NCI-H2196 (cell line): ENCODE measurements around the gene CDCA5.
"Not testable (repeated sequence)": the region's sequence is repeated elsewhere in the genome, so short reads cannot be mapped to it uniquely, and the experiment has no call there.

Source experiments
- DNase-seq: peaks from one replicate; lab custom pipeline; 2025; ENCODE audit not compliant: unreplicated experiment; lab: John Stamatoyannopoulos, UW

Gene CDCA5

DNA sequence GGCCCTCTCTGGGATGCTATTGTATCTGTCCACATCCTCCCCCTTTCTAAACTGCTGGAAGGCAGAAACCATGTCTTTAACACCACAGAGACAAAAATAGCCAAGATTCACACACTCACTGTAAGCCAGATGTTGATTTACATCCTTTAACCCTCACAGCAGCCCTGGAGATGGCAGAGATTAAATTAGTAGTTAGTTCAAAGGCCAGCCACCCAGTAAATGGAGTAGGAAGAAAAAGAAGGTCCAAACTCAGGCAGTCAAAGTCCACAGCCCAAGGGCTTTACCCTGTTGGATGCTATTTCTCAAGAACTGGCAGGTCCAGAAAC is 35.8 kb upstream of the CDCA5 start:
- no peak for DNase-seq

DNA sequence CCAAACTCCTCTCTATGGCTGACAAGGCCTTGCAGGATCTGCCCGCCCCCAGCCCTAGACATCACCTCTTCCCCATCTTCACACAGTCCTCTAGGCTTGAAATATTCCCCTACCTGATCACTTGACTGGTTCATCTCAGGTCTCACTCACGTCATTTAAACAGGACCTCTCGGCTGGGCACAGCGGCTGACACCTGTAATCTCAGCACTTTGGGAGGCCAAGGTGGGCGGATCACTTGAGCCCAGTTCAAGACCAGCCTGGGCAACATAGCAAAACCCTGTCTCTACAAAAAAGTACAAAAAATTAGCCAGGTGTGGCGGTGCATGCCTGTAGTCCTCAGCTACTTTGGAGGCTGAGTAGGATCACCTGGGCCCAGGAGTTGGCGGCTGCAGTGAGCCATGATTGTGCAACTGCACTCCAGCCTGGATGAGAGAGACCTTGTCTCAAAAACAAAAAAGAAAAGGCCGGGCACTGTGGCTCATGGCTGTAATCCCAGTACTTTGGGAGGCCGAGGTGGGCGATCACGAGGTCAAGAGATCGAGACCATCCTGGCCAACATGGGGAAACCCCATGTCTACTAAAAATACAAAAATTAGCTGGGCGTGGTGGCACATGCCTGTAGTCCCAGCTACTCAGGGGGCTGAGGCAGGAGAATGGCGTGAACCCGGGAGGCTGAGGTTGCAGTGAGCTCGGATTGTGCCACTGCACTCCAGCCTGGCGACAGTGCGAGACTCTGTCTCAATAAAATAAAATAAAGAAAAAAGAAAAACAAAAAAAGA is 35.2 kb upstream of the CDCA5 start:
- DNase-seq, result not testable (repeated sequence)

DNA sequence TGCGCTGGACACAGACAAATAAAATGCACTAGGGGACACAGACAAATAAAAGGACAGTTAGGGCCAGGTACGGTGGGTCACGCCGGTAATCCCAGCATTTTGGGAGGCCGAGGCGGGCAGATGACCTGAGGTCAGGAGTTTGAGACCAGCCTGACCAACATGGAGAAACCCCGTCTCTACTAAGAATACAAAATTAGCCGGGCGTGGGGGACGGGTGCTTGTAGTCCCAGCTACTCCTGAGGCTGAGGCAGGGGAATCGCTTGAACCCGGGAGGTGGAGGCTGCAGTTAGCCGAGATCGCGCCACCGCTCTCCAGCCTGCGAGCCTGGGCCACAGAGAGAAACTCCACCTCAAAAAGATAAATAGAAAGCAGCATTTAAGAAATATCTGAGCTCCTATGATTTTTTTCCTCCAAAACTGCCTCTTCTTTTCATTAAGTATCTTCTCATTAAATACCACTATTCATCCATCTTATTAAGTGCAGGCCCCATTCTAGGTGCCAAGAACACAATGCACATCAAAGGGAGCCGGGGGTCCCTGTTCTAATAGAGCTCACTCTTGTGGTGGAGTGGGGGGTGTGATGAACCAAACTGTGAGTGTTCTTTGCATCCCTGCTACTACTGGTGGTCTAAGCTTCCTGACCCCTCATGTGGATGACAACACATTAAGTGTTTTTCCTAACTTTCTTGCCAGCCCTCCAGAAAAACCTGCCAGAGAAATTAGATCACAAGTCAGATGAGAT is 34.4 kb upstream of the CDCA5 start:
- DNase-seq, result no peak

DNA sequence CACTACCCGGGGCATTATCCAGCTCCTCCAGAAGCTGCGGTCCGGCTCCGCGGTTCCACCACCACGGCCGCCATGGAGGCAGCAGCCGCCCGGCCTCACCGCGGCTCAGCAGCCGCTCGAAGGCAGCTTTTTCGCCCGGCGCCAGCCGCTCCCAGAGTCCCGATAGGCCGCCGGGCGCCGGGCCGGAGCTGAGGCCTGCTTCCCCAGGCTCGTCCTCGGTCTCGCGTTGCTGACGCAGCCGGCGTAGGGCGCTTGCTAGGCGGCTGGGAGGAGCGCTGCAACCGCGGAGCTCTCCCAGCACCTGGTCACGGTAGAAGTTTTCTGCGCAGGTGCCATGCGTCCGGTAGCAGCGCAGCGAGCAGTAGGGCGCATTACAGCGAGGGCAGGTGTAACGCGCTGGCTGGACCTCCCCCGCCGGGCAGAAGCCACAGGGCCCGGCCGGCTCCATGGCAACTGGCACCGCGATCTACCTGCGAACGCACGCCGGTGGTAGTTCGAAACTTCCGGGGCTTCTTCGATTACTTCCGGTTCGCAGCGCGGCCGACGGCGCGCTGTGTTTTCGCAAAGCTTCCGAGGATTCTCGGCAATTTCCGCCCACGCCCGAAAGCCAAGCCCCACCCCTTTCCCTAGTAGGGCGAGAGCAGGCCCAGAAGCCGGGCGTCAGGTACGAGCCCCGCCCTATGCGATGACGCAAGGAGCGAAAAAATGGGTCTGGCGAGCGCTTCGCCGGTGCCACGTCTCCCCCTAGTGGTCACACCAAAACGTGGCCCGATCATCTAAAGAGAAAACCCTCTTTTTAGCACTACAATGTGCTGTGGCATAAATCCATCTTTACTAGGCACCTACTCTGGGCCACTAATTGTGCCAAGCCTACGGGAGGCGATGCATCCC is 33.6 kb upstream of the CDCA5 start, which contains the start of gene ZNHIT2:
Gene ZNHIT2 (minus strand): TSS at position 496 of the 891 bp plus-strand sequence. CDS start 48 bp downstream, at position 448.
- peak; percentile 99 for DNase-seq

DNA sequence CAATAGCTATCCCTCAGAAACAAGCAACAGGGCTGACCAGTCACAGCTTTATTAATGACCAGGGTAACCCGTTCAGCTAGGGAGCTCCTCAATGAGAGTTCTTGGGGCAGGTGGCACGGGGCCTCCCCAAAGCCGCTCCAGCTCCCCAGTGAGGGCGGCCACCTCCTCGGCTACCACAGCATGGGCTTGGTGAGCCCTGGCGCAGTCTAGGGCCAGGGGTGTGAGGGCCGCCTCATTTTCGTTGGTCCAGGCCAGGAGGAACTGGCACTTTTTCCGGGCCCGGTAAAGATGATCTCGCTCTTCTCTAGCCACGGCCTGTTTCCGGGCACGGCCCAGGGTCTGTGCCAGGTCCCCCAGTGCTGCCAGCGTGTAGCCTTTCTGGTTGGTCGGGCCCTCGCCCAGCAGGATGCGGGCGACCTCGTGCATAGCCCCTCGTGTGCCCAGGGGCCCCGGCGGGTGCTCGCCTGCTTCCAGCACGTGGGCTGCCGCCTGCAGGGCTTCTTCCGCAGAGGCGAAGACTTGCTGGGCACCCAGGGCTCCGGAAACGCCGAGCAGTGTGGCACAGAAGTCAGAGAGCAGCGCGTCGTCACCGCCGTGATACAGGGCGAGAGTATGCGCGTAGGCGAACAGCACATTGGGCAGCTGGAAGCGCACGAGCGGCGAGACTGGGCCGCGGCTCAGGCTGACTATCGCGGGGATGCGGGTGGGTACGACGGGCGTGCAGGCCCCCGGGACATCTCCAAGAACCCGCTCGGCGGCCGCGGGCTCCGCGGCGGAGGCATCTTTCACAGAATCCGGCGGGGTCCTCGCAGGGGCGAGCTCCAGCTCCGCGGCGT is 32.7 kb upstream of the CDCA5 start:
- DNase-seq, result peak; percentile 38

DNA sequence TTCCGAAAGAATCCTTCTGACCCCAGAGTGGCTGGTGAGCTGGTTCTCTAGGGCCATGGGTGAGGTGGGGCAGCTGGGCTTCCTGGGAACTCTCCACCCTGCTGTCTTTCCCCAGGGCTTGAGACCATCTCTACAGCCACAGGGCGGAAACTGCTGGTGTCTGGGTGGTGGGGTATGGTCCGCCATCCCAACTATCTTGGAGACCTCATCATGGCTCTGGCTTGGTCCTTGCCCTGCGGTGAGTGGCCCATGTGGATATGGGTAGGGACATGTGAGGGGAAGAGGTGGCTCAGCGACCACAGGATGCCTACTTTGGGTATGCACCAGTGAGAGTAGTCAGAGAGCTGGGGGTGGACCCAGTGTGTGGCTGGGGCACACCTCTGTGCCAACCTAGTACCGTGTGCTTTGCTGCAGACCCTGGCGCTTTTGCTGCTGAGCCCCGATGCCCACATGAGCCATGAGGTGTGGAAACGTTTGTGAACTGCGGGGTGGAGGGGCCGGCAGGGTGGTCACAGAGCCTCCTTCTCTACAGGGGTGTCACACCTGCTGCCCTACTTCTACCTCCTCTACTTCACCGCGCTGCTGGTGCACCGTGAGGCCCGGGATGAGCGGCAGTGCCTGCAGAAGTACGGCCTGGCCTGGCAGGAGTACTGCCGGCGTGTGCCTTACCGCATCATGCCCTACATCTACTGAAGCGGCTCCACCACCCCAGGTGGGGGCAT is 31.7 kb upstream of the CDCA5 start:
- no peak for DNase-seq

DNA sequence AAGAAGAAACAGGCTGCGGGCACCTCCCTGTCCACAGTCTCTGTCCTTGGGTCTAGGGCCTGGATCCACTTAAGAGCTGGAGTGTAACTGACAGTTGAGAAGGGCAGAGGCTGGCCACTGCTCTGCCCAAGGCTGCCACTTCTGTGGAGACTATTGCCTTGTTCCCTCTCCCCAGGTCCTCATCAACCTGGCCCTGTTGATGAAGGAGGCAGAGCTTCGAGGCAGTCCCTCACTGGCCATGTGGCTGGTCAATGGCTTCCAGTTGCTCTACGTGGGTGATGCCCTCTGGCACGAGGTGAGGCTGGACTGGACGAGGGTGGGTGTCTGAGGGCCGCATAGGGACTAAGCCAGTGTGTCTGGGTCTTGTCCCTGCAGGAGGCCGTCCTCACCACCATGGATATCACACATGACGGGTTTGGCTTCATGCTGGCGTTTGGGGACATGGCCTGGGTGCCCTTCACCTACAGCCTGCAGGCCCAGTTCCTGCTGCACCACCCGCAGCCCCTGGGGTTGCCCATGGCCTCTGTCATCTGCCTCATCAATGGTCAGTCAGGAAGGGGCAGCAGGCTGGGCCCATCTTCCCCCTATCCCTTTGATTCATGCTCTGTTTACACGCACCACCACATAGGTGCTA is 30.8 kb upstream of the CDCA5 start:
- no peak for DNase-seq

DNA sequence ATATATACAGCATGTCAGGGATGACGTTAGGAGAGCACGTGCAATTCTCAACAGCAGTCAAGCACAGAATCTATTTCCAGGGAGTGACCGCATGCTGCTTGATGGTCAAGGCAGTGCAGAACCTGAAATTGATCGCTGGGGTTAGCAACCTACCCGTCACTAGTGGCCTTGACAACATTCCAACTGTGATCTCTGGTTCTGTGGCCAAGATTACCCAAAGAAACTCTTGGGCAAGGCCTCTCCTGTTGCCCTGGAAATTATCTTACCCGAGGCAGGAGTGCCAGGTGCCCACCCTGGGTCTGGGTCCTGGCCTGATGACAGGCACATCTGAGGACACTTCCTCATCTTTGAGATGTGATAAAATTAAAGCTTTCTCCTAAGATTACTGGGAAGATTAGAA is 30.0 kb upstream of the CDCA5 start:
- DNase-seq, result no peak

DNA sequence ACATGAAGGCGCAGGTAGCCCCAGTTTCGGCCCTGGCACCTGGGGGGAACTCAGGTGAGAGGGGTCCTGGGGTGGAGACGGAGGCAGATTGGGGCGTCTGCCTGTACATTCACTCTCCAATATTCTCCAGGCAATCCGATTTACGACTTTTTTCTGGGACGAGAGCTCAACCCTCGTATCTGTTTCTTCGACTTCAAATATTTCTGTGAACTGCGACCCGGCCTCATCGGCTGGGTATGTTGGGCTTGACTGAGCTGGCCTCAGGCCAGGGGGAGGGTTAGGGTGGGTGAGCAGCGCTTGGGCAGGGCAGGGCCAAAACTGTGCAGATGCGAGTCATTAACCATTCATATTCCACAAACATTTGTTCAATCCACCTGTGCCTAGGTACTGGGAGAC is 29.5 kb upstream of the CDCA5 start:
- no peak for DNase-seq

DNA sequence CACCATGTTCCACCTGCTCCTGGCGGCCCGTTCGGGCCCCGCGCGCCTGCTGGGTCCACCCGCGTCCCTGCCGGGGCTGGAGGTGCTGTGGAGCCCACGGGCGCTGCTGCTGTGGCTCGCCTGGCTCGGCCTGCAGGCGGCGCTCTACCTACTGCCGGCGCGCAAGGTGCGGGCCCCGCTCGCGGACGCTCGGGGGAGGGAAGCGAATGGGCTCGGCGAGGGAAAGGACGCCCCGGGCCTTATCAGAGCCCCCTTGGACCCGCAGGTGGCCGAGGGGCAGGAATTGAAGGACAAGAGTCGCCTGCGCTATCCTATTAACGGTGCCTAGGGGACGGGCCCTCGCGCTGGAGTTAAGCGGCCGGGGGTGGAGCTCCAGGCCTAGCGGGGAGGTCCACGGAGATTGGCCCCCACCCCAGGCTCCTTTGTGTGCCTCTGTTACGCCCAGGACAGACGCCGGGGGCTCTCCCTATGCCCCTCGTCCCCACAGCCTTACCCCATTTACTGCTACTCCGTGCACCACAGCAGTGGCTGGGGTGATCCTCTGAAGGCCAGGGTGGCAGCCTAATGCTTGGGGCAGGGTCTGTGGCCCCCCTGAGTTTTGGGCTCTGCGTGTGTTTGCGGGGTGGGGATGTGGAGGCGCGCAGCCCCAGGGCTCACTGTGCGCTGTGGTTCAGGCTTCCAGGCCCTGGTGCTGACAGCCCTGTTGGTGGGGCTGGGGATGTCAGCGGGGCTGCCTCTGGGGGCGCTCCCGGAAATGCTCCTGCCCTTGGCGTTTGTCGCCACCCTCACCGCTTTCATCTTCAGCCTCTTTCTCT is 28.9 kb upstream of the CDCA5 start:
- peak; percentile 69 for DNase-seq

DNA sequence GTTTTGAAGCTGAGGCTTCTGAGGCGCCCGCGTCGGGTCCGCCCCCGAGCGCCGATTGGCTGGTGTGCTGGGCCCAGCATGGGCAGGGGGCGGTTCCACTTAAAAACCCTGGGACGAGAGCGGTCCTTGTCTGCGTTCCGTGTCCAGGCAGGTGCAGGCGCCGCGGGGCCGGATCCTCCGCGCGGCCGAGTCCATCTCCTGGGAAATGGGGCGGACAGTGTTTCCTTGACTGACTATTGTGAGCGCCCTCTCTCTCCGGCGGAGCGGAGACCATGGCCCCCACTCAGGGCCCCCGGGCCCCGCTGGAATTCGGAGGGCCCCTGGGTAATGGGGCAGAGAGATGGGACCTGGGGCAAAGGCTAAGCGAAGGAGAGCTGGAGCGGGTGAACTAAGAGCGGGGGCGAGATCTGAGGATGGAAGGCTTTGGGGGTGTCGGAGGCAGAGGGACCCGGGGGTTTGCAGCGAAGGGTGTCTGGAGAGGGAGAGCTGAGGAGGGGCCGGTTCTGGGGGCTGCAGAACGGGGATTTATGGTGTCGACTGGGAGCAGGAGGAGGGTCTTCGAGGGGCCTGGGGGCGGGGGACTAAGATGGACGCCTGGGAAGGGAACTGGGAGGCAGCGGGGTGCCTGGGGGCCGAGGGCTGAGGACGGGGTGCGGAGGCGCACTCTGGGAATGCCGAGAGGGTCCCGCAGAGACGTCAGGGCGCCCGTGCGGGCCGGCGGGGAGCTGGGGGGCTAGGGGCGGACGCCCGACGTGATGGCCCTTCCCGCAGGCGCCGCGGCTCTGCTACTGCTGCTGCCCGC is 28.1 kb upstream of the CDCA5 start, which contains the start of gene TM7SF2:
Gene TM7SF2 (plus strand): TSS at position 129 of the 802 bp plus-strand sequence. CDS start 144 bp downstream, at position 273.
- peak; percentile 97 for DNase-seq

DNA sequence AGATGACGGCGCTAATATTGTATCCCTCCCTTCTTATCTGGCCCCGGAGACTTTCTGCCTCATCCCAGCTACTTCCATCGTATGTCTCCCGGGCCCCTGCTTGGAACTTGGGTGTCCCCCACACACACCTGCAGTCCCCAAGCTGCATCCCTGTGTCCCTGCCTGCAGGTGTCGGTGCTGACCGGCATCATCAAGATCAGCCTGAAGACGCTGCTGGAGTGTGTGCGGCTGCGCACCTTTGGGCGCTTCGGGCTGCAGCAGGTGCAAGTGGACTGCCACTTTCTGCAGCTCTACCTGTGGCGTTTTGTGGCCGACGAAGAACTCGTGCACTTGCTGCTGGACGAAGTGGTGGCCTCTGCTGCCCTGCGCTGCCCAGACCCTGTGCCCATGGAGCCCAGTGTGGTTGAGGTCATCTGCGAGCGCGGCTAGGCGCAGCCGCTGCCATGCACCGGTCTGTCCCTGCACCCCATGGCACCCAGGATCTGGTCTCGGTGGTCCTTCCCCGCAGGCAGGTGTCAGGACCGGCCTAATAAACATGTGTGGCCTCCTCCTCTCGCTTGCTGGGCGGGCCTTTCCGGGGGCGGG is 27.4 kb upstream of the CDCA5 start:
- DNase-seq, result no peak

DNA sequence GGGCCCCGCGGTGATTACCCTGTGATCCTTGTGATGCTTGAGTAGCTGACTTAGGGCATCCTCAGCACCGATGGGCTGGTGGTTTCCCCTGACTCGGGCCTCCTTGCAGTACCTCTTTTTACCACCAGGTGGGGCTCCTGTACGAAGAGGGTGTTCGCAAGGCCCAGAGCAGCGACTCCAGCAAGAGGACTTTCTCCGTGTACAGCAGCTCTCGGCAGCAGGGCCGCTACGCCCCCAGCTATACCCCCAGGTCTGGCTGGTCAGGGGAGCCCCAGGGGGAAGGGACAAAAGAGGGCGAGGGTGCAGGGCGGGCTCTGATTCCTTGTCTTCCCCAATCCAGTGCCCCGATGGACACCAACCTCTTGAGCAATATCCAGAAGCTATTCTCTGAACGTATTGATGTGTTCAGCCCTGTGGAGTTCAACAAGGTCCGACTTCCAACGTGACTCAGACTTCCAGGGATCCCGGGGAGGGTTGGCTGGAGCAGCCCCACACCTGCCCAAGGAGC is 26.6 kb upstream of the CDCA5 start:
- peak; percentile 93 for DNase-seq

DNA sequence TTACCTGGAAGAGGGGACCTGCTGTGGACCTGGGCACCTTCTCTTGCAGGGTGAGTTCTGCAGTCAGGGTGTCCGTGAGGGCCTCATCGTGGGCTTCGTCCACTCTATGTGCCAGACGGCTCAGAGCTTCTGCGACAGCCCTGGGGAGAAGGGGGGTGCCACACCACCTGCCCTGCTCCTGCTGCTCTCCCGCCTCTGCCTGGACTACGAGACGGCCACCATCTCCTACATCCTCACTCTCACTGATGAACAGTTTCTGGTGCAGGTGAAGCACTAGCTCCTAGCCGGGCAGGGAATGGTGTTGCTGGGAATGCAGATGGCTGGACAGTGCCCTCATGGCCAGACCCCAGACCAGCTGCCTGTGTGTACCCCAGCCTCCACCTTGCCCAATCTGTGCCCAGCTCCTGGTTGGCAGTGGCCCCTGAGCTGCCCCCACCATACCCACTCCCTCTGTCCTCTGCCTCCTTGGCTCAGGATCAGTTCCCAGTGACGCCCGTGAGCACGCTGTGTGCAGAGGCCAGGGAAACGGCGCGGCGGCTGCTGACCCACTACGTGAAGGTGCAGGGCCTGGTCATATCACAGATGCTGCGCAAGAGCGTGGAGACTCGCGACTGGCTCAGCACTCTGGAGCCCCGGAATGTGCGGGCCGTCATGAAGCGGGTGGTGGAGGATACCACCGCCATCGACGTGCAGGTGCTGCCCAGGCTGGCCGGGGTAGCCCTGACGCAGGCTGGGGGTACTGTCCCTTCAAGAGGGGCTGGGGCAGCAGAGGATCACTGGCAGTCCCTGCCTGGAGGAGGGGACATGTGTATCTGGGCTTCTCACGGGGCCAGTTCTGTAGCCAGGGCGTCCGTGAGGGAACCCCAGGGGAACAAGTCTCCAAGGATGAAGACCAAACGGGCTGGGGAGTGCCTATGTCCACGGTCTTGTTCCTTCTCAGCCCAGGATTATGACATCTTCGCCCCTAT is 25.7 kb upstream of the CDCA5 start:
- DNase-seq, result no peak

DNA sequence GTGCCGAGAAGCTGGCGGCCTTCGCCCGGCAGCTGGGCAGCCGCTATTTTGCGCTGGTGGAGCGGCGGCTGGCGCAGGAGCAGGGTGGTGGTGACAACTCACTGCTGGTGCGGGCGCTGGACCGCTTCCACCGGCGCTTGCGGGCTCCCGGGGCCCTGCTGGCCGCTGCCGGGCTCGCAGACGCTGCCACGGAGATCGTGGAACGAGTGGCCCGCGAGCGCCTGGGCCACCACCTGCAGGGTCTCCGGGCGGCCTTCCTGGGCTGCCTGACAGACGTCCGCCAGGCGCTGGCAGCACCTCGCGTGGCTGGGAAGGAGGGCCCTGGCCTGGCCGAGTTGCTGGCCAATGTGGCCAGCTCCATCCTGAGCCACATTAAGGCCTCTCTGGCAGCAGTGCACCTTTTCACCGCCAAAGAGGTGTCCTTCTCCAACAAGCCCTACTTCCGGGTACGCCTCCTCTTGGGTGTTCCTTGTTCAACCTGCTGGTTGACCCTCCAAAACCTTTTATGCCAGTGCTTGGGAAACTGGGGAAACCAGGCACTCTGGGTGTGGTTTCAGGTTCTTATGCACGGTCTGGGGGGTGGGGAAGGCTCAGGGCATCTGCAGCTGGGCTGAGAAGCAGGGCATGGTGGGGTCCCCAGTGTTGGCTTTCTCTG is 24.8 kb upstream of the CDCA5 start:
- no peak for DNase-seq
